Testis (tissue), 3 donors: ENCODE measurements around the gene PNPLA2. TPM values are rescaled to one million over a fixed set of nuclear protein-coding genes. Genes with fewer than 3 reads are reported as not detected.

Experiments used
- DNase-seq: peaks from one replicate; pipeline ENCODE4 v3.0.0-alpha.2; 2019
- H3K27ac ChIP-seq, 2 donors: fragments of 200-600 bp; sonication (generic); one replicate each; pipeline ENCODE4 v1.5.1; 2019
- H3K27me3 ChIP-seq: fragments of 200-600 bp; sonication (generic); one replicate; pipeline ENCODE4 v1.5.1; 2019
- H3K36me3 ChIP-seq: fragments of 200-600 bp; sonication (generic); one replicate; pipeline ENCODE4 v1.5.1; 2017; ENCODE audit warnings: low read depth; ENCODE audit errors: missing control alignments
- H3K4me1 ChIP-seq: fragments of 200-600 bp; sonication (generic); one replicate; pipeline ENCODE4 v1.5.1; 2019
- H3K4me3 ChIP-seq, 2 donors: fragments of 200-600 bp; sonication (generic); one replicate each; pipeline ENCODE4 v1.5.1; 2017 to 2019
- H3K9me3 ChIP-seq: fragments of 200-600 bp; sonication (generic); one replicate; pipeline ENCODE4 v1.5.1; 2017
- CTCF ChIP-seq, 3 experiments: fragments of 450-650 bp in 2 of 3; fragments of 200-600 bp in 1 of 3; sonication (generic) in 1 of 3; IDR thresholded peaks; one replicate each; pipeline ENCODE4 v1.5.1; 2016 to 2019; ENCODE audit warnings: antibody characterized with exemption in 3 of 3, mild to moderate bottlenecking in 2 of 3, moderate library complexity in 1 of 3
- POLR2A ChIP-seq: fragments of 450-650 bp; IDR thresholded peaks from one replicate; pipeline ENCODE4 v1.6.1; 2017; ENCODE audit warnings: antibody characterized with exemption, mild to moderate bottlenecking, moderate library complexity
- WGBS, 2 donors: methylation state at CpG; one replicate each; pipeline ENCODE4 v1.1.5; 2018; 5-methylcytosine and 5-hydroxymethylcytosine counted together
- intact Hi-C: fragments of 100-400 bp; cut with DNase I; formaldehyde crosslinking; loops from one replicate; pipeline ENCODE4 v1.15.1; 2023; ENCODE audit warnings: low total_unique reads
- polyA plus RNA-seq: library from polyadenylated mRNA; stranded (reverse); fragments of 350-450 nt; fragmentation: Illumina TruSeq; extraction: RNeasy Lipid Tissue Mini Kit (QIAGEN cat#74804); gene quantifications from one replicate; pipeline ENCODE4 v1.2.3, GENCODE V29; 2014; ENCODE audit warnings: low read depth, low replicate concordance; ENCODE audit not compliant: insufficient read depth
- total RNA-seq, 2 donors: library from RNA; depleted of rRNA; stranded (reverse); fragments of >200 nt; gene quantifications; one replicate each; pipeline ENCODE4 v1.2.3, GENCODE V29; 2016

Gene PNPLA2
- total and polyA plus RNA-seq, 3 donors from 2014 or later = 86.7 to 108 (median 96.7) TPM

- Histone ChIP-seq H3K9me3 (no peaks in the 10 kb centered on the region), H3K4me1 (peaks cover 15% of the 10 kb centered on the region), H3K4me3 (no peak overlapping the region), H3K27ac (no peak overlapping the region), H3K27me3 (no peaks in the 10 kb centered on the region), H3K36me3 (no peaks in the 10 kb centered on the region)
- DNase-seq = no peak
- WGBS, 2 donors = 90 to 92% methylated on average over 2 to 3 of the region's 3 CpGs
- intact Hi-C loops = no loop called here
- TF ChIP-seq CTCF (IDR thresholded peaks at IDR 0.05) (no peak), POLR2A (no peak)
Observed at GRCh38 chr11:812390-812789, 6.3 kb upstream of the PNPLA2 start.

- WGBS, 2 donors = 90 to 97% methylated on average over 5 to 6 of the region's 6 CpGs
Observed at GRCh38 chr11:813072-813455, 5.7 kb upstream of the PNPLA2 start.

GRCh38 chr11:813456-814096, 5.1 kb upstream of the PNPLA2 start:
- no peak overlapping the region for H3K27ac ChIP-seq
- TF ChIP-seq POLR2A (no peak), CTCF (IDR thresholded peaks at IDR 0.05) (no peak)
- no peak overlapping the region for H3K4me3 ChIP-seq
- no peak for DNase-seq
- 67 to 68% methylated on average over 9 of the region's 9 CpGs for WGBS, 2 donors
- intact Hi-C loops = no loop called here
- no peaks in the 10 kb centered on the region for H3K36me3 ChIP-seq
- no peaks in the 10 kb centered on the region for H3K9me3 ChIP-seq
- peaks cover 14% of the 10 kb centered on the region for H3K4me1 ChIP-seq
- H3K27me3 ChIP-seq = no peaks in the 10 kb centered on the region

More at GRCh38 chr11:813072-813455, 5.7 kb upstream of the PNPLA2 start:
- TF ChIP-seq CTCF (IDR thresholded peaks at IDR 0.05) (no peak), POLR2A (no peak)
- no peak overlapping the region for H3K4me3 ChIP-seq
- H3K4me1 ChIP-seq = peaks cover 15% of the 10 kb centered on the region
- no peaks in the 10 kb centered on the region for H3K27me3 ChIP-seq
- DNase-seq = no peak
- H3K36me3 ChIP-seq = no peaks in the 10 kb centered on the region
- no peak overlapping the region for H3K27ac ChIP-seq
- no peaks in the 10 kb centered on the region for H3K9me3 ChIP-seq
- intact Hi-C loops = no loop called here

- intact Hi-C loops = no loop called here
- H3K27ac ChIP-seq = no peak overlapping the region
Observed at GRCh38 chr11:815675-816432, 2.9 kb upstream of the PNPLA2 start.

More at GRCh38 chr11:815675-816432, 2.9 kb upstream of the PNPLA2 start:
- H3K4me3 ChIP-seq = no peak overlapping the region
- TF ChIP-seq POLR2A = no peak
- TF ChIP-seq CTCF (IDR thresholded peaks at IDR 0.05) = no peak
- H3K9me3 ChIP-seq = no peaks in the 10 kb centered on the region
- no peak for DNase-seq
- peaks cover 17% of the 10 kb centered on the region for H3K4me1 ChIP-seq
- H3K36me3 ChIP-seq = no peaks in the 10 kb centered on the region
- WGBS, 2 donors = 79 to 84% methylated on average over 8 to 11 of the region's 11 CpGs
- no peaks in the 10 kb centered on the region for H3K27me3 ChIP-seq
